HG03342 (cell line): Measurements from ENCODE around the gene TBC1D16.

Source experiments
- ATAC-seq: cut with Tn5 transposase; IDR thresholded peaks from one replicate; pipeline ENCODE4 v1.9.1; 2021; ENCODE audit warnings: mild to moderate bottlenecking, moderate library complexity; ENCODE audit not compliant: unreplicated experiment

Gene TBC1D16, protein sequence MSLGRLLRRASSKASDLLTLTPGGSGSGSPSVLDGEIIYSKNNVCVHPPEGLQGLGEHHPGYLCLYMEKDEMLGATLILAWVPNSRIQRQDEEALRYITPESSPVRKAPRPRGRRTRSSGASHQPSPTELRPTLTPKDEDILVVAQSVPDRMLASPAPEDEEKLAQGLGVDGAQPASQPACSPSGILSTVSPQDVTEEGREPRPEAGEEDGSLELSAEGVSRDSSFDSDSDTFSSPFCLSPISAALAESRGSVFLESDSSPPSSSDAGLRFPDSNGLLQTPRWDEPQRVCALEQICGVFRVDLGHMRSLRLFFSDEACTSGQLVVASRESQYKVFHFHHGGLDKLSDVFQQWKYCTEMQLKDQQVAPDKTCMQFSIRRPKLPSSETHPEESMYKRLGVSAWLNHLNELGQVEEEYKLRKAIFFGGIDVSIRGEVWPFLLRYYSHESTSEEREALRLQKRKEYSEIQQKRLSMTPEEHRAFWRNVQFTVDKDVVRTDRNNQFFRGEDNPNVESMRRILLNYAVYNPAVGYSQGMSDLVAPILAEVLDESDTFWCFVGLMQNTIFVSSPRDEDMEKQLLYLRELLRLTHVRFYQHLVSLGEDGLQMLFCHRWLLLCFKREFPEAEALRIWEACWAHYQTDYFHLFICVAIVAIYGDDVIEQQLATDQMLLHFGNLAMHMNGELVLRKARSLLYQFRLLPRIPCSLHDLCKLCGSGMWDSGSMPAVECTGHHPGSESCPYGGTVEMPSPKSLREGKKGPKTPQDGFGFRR

DNA sequence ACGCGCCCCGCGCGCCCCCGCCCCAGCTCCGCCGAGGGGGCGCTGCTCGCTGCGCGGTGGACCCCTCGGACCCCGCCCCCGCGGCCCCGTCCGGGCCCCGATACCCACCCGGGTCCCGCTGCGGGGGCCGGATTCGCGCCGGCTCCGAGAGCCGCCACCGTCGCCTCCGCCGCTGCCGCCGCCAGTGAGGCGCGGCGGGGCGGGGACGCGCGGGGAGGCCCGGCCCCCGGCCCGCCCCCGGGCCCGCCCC is at the start of gene TBC1D16:
Gene TBC1D16 (minus strand): TSS at position 186 of the 250 bp plus-strand sequence. CDS start 22,325 bp downstream, outside the sequence.
- ATAC-seq, result no peak

DNA sequence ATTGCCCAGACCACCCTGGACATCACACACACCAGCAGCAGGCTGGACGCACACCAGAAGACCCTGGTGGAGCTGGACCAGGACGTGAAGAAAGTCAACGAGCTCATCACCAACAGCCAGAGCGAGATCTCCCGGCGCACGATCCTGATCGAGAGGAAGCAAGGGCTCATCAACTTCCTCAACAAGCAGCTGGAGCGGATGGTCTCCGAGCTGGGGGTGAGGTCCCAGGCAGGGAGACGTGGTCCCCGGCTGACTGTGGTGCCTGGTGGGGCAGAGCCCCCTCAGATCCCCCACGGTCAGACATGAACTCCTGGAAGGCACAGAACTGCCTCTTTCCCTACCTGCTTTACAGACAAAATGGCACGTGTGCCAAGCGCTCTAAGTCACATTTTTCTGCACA is 49.1 kb upstream of the TBC1D16 start:
- no peak for ATAC-seq

DNA sequence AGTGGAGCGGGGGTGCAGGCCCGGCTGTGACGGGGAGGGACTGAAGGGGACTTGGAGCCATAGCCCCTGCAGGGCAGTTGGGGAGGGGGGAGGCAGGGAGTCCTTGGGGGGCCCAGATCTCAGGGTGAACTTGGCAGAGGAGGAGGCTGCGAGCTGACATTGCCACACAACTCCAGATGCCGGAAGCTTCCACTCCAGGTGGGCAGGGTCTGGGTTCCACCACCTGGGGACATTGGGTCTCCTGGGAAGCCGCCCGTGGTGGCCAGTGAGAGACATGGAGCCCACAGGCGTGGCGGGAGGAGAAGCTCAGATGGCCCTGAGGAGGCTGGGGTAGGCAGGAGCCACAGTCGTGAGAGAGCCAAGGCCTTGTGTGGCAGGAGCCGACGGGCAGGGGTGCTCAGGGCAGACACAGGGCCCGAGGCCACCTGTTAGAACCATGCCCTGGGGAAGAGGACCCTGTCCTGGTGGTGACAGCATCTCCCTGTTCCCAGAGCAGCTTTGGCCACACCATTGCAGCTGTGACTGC is 47.5 kb upstream of the TBC1D16 start:
- ATAC-seq, result no peak

DNA sequence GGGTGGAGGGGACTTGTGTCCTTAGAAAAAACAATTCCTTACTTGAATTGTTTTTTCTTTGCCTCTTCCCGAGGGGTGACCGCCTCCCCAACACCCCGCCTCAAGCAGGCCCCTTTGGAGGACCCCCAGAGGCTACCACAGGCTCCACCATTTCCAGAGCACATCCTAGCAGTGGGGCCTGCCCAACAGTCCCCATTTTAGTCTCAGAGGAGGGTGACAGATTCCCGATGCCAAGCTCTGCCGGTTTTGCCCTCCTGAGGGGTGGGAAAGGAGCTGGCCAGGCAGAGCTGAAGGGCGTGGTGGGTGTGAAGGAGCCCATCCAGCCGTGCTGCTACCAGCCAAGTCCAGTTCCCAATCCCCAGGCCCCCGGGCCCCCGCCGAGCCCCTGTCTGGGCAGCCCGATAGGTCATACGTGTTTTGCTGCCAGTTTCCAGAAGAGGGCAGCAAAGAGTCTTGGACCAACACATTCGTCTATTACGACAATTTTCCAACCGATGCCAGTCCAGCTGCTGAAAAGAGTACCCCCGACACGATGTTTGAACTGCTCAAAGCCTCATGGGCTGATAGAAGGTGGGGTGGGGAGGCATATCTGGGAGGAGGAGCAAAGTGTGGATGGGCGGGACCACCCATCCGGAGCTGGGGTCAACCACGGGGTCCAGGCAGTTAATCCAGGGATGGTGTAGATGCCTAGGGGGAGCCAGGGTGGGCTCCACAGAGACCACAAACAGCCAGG is 46.9 kb upstream of the TBC1D16 start:
- ATAC-seq, result no peak

DNA sequence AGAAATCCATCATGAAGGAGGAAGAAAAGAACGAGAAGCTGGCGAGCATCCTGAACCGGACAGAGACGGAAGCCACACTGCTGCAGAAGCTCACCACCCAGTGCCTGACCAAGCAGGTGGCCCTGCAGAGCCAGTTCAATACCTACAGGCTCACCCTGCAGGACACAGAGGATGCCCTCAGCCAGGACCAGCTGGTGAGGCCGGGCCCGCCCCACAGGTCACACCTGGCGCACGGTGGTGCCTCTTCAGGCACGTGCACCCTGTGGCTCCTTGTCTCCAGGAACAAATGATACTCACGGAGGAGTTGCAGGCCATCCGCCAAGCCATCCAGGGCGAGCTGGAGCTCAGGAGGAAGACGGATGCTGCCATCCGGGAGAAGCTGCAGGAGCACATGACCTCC is 45.9 kb upstream of the TBC1D16 start:
- ATAC-seq, result no peak

DNA sequence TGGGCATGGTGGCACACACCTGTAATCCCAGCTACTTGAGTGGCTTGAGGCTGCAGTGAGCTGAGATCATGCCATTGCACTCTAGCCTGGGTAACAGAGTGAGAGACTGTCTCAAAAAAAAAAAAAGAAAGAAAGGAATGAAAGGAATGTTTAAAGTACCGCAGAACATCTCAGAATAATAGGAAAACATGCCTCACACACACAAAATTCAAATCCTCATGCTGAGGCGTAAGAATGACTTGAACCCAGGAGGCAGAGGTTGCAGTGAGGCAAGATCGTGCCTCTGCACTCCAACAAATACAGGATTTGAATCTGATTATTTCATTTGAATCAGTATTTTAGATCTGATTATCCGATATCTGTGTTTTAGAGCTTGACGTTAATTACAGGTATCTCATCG is 44.4 kb upstream of the TBC1D16 start:
- ATAC-seq, result no peak

DNA sequence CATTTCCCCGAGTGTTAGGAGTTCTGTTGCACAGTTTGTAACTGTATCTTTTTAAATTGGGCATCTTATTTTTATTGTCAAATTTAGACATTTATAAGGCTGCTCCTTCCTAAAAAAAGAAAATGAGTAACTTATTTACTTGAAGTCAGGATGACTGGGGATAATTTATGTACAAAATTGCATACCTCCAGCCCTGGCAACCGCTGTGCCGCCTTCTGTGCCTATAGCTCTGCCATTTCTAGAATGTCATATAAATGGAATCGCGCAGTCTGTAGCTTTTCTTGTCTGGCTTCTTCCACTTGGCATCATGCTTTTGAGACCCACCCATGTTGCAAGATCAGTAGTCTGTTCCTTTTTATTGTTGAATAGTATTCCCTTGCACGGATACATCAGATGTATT is 36.7 kb upstream of the TBC1D16 start:
- no peak for ATAC-seq

DNA sequence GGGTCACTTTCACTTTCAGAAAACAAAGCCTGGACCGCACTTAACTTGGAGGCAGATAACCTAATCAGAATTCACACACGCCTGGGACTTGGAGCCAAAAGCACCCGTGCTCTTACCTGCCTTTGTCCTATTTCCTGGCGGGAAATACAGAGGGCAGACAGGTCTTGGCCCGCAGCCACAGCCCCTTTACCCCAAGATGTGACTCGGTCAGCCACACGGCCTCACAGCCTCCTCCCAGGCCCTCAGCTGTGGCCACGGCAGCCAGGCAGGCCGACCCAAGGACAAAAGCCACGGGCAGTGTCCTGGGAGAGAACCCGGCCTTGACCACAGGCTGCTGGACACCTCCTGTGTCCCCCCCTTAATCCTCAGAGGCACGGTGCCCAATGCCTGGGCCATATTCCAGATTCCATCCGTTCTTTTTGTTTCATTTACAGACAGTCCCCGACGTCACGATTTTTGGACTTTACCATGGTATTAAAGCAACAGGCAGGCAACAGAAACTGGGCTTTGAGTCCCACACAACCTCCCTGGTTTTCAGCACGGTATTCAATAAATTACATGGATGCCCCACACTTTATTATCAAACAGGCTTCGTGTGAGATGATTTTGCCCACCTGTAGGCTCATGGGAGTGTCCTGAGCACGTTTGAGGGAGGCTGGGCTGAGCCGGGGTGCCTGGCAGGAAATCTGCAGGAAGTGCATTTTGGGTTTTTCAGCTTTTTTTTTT is 35.6 kb upstream of the TBC1D16 start:
- no peak for ATAC-seq

DNA sequence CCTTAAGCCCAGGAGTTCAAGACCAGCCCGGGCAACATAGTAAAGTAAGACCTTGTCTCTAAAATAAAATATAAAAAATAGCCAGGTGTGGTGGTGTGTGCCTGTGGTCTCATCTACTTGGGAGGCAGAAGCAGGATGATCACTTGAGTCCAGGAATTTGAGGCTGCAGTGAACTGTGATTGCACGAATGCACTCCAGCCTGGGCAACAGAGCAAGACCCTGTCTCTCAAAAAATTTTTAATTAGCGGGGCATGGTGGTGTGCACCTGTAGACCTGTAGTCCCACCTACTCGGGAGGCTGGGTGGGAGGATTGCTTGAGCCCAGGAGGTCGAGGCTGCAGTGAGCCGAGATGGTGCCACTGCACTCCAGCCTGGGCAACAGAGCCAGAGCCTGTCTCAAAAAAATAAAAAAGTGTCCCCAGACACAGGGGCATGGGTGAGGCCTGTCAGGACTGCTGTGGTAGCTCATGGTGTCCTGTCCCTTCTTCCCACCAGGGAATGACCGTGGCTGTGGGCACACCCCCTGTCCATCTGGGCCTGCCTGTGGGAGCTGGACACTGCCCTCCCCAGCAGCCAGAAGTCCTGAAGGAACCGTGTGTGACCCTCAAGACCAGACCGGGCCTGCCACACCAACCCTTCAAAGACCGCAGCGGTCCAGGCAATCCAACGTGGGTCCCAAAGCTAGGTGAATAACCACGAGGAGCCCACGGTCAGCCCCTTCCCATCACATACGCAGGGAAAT is 34.9 kb upstream of the TBC1D16 start:
- no peak for ATAC-seq

DNA sequence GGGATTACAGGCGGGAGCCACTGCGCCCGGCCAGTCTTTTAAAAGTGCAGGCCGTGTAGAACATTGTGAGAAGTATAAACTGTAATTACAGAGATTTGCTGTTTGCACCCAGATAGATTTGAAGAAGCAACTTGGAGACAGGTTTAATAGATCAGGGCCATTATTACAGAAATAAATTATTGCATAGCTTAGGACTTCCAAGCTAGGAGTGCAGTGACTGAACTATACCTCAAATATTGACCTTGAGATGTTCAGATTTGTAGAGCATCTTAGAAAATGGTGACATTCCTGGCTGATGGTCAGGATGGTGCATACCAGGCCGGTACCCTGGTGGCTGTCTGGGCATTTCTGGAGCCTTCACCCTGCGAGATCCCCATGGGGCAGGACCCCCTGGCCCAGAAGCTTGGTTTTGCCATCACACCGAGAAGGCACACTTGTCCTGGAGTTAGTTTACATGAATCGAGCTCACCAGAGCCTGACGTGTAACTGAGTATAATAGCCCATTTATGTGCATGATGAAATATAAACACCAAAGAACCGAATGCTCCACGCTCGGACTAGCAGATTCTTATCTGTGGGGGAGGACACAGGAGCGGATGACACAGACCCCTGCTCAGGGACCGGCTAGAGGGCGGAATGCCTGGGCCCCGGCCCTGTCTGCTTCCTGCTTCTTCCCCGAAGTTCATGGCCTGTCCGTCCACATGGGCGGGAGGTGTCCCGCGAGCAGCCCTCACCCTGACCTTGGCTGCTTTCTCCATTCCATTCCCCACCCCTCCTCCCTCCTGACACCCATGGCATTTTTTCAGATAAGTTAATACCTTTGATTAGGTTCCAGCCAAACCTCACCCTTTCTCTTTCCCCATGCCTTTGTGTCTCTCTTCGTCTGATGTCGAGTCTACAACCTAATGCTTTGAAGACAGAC is 32.9 kb upstream of the TBC1D16 start:
- ATAC-seq, result no peak

DNA sequence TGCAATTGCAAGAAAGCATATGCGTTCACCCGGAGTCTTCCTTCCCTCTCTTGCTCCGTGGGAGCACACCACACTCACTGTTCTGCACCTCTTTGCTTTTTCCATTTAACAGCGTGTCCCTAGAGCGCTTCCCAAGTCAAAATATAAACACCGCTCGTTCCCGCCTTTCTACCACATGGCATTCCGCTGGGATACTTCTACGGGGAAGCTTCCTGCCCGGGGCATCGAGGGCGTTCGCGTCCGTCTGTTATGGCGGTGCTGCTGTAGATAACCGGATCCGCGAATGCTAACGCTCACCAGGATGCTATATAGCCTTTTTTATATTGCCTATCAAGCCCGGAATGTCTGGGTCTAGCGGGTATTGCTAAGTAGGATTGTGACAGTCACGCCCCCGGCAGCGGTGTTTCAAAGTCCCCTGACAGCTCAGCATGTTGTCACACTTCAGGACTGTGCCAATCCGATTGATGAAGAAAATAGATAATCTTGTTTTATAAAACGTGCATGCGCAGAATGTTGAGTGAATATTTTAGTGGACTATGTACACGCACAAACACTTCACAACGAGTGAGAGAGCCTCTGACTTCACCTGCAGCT is 31.8 kb upstream of the TBC1D16 start:
- ATAC-seq, result no peak

DNA sequence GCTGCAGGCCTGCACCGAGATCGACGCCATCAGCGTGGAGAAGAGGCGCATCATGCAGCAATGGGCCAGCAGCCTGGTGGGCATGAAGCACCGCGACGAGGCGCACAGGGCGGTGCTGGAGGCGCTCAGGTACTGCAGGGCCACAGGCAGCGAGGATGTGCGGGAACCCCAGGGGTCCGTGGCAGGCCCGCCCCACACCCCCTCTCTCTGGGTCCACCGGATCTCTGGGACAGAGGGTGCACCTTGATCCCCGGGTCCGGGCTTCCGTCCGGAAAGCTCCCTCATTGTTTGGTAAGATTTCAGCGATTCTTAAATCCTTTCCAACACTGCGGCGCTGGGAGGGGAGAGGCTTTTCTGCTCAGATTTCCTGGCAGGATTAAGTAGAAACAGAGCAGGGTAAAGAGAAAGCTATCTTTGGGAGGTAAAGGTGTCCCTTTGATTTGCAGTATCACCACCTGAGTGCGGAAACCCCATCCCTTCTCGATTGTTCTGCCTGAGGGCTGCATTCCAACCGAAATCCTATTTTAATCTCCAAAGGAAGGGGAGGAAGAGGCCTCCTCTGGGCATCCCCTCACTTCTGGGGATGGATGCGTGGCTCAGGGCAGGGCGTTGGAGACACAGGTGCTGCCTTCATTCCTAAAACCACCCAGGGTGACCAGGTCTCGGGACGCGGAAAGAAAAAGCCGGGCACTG is 30.0 kb upstream of the TBC1D16 start:
- no peak for ATAC-seq

DNA sequence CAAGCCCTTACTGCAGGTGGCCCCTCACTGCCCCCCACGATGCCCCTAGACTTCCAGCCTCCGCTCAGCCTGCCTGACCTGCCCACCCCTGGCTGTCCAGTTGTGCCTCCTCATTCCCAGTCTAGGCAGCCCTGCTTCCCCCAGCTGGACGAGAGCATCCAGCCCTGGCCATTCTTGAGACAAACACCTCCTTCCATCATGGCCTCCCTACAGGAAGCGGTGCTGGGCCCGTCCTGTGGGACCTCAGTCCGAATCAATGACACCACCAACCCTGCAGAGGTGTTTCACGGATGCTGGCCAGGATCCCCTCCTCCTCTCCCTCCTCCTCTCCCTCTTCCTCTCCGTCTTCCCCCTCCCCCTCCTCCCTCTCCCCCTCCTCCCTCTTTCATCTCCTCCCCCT is 29.0 kb upstream of the TBC1D16 start:
- no peak for ATAC-seq

DNA sequence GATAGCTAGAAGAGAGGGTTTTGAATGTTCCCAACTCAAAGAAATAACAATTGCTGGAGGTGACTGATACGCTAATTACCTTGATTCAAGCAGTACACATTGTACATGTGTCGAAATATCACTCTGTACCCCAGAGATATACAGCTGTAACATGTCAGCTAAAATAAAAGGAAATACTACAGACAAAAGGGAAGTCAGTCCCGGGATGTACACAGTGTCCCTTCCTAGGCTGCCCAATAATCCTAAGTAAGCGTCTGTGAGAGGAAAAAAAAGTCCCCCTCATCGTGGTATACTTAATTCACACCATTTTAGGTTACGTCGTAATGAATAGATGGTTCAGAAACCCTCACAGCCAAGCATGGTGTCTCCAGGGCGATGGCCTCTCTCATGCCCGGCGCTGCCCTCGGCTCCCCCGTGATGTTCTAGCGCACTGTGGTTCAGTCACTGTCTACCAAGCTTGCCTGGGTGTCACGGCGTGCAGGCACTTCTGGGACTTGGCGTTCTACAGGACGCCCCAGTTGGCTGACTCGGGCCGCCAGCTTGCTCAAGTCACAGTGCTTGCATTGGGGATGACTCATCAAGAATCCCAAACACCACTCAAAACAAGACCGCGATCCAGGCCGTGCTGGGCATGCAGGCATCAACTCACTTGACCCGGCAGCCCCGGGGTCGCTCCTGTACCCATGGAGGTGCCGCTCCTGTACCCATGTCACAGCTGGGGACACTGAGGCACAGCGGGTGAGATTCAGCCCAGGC is 28.3 kb upstream of the TBC1D16 start:
- no peak for ATAC-seq

DNA sequence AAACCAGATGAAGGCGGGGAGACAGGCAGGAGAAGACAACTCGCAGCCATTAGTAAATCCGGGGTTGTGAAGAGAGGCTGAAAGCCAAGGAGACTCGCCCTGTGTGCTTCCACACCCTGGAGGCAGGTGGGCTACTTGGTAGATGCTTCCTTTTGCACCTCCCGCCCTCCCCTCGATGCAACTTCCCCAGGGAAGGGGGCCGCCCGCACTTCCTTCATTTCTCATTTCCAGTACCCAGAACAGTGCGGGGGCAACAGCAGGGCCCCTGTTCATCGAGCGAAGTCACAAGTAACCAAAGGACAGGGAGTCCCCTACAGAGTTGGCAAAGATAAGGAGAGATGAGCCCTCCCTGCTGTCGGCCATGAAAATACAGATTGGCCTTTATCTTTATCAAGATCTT is 25.7 kb upstream of the TBC1D16 start:
- no peak for ATAC-seq

DNA sequence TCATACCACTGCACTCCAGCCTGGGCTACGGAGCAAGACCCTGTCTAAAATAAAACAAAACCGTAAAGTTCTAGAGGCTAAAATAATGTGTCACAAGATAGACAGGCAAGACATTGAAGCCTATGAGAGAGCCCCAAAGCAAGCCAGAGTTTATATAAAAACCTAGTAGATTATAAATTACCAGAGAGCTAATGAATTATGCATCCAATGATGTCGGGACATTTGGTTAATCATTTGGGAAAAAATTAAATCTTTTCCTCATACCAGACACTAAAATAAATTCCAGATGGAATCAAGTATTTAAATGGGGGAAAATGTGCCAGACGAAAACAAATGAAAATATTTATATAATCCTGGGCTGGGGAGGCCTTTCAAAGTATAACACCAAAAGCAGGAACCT is 25.0 kb upstream of the TBC1D16 start:
- no peak for ATAC-seq

DNA sequence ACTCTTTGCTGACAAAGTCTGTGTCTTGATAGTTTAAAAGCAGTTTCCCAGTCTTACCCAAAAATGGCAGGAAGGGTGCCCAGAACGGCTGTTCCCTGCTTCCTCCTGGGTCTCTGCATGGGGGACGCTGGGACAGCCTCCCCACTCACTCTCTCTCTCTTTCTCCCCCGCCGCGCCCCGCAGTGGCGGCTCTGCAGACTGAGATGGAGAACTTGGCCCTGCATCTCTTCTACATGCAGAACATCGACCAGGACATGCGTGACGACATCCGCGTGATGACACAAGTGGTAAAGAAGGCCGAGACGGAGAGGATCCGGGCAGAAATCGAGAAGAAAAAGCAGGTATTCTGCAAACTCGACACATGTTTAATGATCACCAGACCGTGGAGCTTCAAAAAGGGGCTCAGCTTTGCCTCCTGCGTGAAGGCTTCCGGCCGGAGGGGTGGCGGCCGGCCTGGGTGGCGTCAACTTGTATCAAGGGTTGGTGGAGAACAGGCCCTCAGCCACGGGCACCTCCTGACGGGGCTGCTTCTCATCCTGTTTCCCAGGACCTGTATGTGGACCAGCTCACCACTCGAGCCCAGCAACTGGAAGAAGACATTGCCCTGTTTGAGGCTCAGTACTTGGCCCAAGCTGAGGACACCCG is 22.8 kb upstream of the TBC1D16 start:
- no peak for ATAC-seq
